Right forelimb (tissue), 1 donor: ENCODE measurements around the gene MYBPC1.
"Not testable (repeated sequence)": the region's sequence is repeated elsewhere in the genome, so short reads cannot be mapped to it uniquely, and the experiment has no call there.

Experiments used
- DNase-seq: peaks from one replicate; pipeline ENCODE4 v3.0.0-alpha.2; 2018

Gene MYBPC1

GRCh38 chr12:101594700-101595099 is at the start of gene MYBPC1:
TSS of gene MYBPC1 (plus strand) at chr12:101594971. CDS start at chr12:101595071, 100 bp downstream.
- no peak for DNase-seq

- no peak for DNase-seq
These were observed 43.2 kb upstream of the MYBPC1 start for GRCh38 chr12:101551362-101552114.

GRCh38 chr12:101552277-101552676 is 42.5 kb upstream of the MYBPC1 start:
- peak; percentile 51 for DNase-seq

GRCh38 chr12:101557094-101557493 is 37.7 kb upstream of the MYBPC1 start:
- no peak for DNase-seq

DNA sequence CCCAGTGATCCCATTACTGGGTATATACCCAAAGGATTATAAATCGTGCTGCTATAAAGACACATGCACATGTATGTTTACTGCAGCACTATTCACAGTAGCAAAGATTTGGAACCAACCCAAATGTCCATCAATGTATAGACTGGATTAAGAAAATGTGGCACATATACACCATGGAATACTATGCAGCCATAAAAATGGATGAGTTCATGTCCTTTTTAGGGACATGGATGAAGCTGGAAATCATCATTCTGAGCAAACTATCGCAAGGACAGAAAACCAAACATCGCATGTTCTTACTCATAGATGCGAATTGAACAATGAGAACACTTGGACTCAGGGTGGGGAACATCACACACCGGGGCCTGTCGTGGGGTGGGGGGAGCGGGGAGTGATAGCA is 36.0 kb upstream of the MYBPC1 start:
- DNase-seq, result not testable (repeated sequence)

DNA sequence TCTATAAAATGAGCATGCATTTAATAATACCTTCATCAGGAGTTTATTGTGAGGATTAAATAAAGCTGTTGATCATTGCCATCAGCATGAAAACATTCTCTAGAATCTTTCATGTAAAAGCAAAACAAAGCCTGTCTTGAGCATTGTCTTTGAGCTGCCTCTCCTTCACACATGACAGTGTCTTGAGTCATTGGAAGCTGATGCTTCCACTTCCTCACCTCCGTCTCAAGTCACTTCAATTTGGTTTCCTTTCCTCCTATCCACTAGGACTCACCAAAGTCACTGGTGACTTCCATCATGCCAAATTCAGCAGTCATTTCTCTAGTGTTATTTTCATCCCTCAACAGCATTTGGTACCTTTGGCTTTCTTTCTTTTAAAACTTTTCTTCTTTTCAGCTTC is 31.6 kb upstream of the MYBPC1 start:
- DNase-seq, result no peak

GRCh38 chr12:101564912-101565311 is 29.9 kb upstream of the MYBPC1 start:
- DNase-seq, result no peak

DNA sequence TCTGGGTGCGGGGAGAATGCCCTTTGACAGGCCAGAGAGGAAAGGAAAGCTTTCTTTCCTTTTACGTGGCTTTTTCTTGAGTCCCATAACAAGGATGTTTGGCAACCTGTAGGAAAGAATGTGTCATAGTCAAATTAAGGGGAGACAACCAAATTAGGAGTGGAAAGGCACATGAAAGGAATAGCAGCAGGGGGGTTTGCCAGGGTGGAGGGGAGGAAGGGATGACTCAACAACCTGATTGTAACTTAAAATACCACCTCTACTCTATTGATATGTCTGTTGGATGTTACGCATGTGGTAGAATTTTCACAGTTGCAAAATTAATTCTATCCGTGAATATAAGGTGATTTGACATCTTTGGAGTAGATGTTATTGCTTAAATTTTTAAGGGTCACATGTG is 28.5 kb upstream of the MYBPC1 start:
- no peak for DNase-seq

DNA sequence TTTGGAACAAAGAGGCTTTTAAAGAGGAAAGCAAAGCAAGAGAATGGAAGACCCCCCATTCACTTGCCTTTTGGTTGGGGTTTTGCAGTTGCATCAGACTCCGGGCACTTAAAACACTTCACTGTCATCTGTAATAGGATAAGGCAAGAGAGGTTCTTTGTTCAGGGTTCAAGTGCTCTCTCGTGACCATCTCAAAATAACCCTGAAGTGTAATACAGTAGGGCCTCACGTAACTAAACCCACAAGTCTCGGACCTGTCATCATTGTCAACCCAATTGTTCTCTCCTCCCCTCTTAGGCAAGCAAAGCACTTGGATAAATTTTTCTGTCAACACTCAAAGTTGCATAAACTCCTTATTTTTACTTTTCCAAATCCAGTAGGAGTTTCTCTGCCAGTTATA is 26.9 kb upstream of the MYBPC1 start:
- no peak for DNase-seq

DNA sequence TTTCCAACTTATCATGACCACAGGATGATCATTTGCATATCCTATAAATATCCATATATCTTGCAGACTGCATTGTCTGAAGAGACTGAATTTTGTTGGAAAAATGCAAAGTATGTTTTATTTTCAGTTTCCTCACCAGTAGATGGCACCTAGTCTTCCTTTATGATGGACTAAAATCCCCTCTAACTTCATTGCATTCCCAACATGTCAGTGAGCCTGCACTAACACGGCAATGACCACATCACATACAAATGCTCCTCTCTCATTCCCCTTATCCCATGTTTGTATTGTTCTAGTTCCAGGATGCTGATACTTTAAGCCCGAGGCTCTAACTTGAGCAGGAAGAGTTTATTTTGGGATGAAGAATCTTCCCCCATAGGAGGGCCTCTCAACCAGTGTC is 24.7 kb upstream of the MYBPC1 start:
- DNase-seq, result no peak

DNA sequence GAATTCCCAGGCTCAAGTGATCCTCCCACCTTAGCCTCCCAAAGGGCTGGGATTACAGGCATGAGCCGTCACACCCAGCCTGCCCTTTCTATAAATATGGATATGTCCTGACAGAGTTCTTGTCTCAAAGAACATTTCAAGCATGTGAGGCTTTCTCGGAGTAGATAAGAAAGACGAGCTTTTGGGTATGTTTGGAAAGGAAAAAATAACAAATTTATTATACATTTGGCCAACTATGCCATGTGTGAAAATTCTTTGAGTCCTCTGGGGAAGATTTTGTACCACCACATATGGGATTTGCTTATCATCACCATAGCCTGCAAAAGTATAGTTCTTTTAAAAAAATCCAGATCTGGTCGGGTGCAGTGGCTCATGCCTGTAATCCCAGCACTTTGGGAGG is 23.7 kb upstream of the MYBPC1 start:
- no peak for DNase-seq

GRCh38 chr12:101573743-101574142 is 21.0 kb upstream of the MYBPC1 start:
- no peak for DNase-seq

GRCh38 chr12:101578417-101578816 is 16.4 kb upstream of the MYBPC1 start:
- DNase-seq, result no peak

GRCh38 chr12:101581190-101581589 is 13.6 kb upstream of the MYBPC1 start:
- DNase-seq, result no peak

- no peak for DNase-seq
These were observed 11.8 kb upstream of the MYBPC1 start for GRCh38 chr12:101582937-101583336.

DNA sequence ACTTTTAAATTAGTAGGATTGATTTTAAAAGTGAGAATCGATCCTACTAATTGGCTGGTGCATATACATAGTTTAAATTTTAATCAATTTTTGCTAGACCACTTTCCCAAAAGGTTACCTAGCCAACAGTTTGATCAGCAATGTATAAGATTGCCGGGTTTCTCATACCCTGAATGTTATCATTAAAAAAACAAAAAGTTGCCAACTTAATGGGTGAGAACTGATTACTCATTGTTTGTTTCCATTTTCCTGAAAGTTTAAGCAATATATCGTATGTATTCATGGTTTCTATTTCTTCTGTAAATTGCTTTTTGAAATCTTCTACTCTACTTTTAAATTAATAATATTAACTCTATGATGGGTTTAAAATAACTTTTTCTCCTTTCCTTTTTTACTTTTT is 4.4 kb upstream of the MYBPC1 start:
- DNase-seq, result no peak

- DNase-seq, result no peak
These were observed 3.0 kb upstream of the MYBPC1 start for GRCh38 chr12:101591781-101592180.

- DNase-seq, result no peak
These were observed 2.3 kb upstream of the MYBPC1 start for GRCh38 chr12:101592448-101592847.

GRCh38 chr12:101592921-101593320 is 1.9 kb upstream of the MYBPC1 start:
- no peak for DNase-seq

- no peak for DNase-seq
These were observed 1.4 kb downstream of the MYBPC1 start for GRCh38 chr12:101596172-101596571.

DNA sequence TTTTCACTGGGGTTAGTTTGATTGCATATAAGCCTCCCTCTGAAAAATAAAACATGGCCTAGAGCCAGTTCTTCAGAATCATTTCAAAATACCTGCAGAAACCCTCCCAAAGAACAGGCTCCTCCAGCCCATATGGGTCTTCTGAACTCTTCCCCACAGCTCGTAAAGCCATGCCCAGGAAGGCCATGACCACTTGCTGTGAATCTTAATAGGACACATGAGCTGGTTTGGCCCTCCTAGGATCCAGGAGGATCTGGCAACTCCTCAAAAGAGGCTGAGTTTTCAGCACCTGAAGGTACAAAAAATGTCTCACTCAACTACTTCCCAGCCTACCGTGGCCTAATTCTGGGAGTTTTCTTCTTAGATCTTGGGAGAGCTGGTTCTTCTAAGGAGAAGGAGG is 2.4 kb downstream of the MYBPC1 start:
- no peak for DNase-seq

DNA sequence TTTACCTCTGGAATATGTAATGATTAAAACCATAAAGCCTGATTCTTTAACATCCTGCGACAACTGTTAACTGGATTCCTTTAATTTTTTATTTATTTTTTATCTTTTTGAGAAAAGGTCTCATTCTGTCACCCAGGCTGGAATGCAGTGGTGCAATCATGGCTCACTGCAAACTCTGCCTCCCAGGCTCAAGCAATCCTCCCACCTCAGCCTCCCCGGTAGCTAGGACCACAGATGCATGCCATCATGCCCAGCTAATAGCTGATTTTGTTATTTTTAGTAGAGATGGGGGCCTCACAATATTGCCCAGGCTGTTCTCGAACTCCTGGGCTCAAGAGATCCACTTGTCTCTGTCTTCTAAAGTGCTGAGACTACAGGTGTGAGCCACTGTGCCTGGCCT is 3.7 kb downstream of the MYBPC1 start:
- no peak for DNase-seq

DNA sequence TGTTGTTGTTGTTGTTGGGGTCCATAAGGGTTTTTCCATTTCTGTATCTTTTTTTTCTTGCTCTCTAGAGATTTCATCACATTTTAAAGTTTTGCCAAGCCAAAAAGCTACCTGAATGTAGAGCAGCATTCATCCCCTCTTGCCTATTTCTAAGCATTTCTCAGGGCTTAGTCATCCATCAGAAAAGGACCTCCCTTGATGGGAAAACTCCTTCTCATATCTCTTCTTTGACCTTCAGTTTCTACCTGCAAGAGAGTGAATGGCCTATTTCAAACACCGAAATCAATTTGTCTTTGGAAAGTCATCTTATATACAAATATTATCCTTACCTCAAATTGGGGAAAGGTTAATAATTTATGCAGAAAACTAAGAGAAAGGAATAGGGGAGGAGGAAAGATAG is 4.5 kb downstream of the MYBPC1 start:
- DNase-seq, result no peak

GRCh38 chr12:101599771-101600484 is 5.2 kb downstream of the MYBPC1 start:
- DNase-seq, result no peak

- DNase-seq, result no peak
These were observed 9.4 kb downstream of the MYBPC1 start for GRCh38 chr12:101604132-101604531.
